Ecto neural progenitor cell (in vitro differentiated cells): ENCODE results near the gene TMEM145.

Experiments used
- DNase-seq: peaks from one replicate; pipeline ENCODE4 v3.0.0-alpha.2; 2018; ENCODE audit warnings: low spot score

Gene TMEM145

DNA sequence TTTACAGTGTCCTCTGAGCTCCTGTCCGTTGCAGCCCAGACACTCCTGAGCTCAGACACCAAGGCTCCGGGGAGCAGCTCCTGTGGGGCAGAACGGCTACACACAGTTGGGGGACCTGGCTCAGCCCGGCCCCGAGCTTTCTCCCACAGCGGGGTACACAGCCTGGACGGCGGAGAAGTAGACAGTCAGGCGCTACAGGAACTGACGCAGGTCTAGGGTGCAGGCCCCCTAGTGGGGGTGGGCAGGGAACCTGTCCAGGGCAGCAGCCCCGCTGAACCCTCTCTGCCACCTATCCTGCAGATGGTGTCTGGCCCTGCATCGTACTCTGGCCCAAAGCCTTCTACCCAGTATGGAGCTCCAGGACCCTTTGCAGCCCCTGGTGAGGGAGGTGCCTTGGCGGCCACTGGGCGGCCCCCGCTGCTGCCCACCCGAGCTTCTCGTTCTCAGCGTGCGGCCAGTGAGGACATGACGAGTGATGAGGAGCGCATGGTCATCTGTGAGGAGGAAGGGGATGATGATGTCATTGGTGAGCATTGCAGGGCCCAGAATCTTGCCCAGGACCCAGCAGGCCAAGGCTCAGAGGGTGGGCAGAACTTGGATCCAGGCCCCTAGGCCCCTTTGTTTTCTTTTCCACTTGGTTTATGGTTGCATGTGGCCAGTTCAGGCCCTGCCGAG is 24.1 kb upstream of the TMEM145 start:
- no peak for DNase-seq

GRCh38 chr19:42289556-42290041 is 23.5 kb upstream of the TMEM145 start:
- no peak for DNase-seq

DNA sequence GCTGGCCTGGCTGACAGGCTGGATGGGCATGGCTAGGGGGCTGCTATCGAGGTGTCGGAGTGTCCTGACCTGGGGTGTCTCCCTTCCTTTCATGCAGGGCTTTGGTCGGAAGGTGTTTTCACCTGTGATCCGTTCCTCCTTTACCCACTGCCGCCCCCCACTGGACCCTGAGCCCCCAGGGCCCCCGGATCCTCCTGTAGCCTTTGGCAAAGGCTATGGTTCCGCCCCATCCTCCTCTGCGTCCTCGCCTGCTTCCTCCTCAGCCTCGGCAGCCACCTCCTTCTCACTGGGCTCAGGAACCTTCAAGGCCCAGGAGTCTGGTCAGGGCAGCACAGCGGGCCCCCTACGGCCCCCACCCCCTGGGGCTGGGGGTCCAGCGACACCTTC is 23.0 kb upstream of the TMEM145 start:
- no peak for DNase-seq

DNA sequence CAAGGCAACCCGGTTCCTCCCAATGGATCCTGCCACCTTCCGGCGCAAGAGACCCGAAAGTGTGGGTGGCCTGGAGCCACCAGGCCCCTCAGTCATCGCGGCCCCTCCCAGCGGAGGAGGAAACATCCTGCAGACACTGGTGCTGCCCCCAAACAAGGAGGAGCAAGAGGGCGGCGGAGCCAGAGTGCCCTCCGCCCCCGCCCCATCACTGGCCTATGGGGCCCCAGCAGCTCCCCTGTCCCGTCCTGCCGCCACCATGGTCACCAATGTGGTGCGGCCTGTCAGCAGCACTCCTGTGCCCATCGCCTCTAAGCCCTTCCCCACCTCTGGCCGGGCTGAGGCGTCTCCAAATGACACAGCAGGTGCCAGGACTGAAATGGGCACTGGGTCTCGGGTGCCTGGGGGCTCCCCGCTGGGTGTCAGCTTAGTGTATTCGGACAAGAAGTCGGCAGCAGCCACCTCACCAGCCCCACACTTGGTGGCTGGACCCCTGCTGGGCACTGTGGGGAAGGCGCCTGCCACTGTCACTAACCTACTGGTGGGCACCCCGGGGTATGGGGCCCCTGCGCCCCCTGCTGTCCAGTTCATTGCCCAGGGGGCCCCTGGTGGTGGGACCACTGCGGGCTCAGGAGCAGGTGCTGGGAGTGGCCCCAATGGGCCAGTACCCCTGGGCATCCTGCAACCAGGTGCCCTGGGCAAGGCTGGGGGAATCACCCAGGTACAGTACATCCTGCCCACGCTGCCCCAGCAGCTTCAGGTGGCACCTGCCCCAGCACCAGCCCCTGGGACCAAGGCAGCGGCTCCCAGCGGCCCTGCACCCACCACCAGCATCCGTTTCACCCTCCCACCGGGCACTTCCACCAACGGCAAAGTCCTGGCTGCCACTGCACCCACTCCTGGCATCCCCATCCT is 22.3 kb upstream of the TMEM145 start:
- no peak for DNase-seq

- DNase-seq, result no peak
Measured at GRCh38 chr19:42291435-42291810, 21.7 kb upstream of the TMEM145 start.

DNA sequence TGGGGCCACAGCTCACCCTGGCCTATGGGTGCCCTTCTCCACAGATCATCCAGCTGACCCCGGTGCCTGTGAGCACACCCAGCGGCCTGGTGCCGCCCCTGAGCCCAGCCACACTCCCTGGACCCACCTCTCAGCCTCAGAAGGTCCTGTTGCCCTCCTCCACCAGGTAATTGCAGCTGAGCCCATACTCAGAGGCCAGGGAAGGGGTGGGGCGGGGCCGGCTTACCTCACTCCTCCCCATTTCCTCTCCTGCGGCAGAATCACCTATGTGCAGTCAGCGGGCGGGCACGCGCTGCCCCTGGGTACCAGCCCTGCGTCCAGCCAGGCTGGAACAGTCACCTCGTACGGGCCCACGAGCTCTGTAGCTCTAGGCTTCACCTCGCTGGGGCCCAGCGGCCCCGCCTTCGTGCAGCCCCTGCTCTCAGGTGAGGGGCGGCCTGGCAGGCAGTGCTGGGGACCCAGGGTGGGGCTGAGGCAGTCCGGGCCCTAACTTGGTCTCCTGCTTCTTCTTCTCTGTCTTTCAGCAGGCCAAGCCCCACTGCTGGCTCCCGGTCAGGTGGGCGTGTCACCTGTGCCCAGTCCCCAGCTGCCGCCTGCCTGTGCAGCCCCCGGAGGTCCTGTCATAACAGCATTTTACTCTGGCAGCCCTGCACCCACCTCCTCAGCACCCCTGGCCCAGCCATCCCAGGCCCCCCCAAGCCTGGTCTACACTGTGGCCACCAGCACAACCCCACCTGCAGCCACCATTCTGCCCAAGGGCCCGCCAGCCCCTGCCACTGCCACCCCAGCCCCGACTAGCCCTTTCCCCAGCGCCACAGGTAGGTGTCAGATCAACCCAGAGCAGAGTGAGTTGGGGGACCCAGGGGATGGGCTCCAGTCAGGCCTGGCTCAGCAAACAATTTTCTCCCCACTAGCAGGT is 20.8 kb upstream of the TMEM145 start:
- DNase-seq, result no peak

- DNase-seq, result no peak
Measured at GRCh38 chr19:42292963-42293362, 20.1 kb upstream of the TMEM145 start.

DNA sequence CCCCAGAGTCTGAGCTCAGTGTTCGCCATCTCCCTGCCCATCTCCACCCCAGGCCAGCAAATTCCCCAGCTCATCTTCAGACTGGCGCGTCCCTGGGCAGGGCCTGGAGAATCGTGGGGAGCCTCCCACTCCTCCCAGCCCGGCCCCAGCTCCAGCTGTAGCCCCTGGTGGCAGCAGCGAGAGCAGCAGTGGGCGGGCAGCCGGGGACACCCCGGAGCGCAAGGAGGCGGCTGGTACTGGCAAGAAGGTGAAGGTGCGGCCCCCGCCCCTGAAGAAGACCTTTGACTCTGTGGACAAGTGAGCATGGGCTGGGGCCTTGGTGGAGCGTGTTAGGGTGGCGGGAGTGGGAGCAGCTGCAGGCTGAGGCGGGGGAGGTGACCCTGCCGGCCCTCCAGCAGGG is 19.6 kb upstream of the TMEM145 start:
- no peak for DNase-seq

DNA sequence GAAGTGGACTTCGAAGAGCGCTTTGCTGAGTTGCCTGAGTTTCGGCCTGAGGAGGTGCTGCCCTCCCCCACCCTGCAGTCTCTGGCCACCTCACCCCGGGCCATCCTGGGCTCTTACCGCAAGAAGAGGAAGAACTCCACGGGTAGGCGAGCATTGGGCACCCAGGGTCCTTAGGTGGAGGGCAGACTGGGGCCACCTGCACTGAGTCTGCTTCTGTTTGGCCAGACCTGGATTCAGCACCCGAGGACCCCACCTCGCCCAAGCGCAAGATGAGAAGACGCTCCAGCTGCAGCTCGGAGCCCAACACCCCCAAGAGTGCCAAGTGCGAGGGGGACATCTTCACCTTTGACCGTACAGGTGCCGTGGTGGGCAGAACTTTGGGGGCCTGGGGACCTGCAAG is 19.2 kb upstream of the TMEM145 start:
- DNase-seq, result no peak

- DNase-seq, result no peak
Measured at GRCh38 chr19:42294471-42295137, 18.5 kb upstream of the TMEM145 start.

DNA sequence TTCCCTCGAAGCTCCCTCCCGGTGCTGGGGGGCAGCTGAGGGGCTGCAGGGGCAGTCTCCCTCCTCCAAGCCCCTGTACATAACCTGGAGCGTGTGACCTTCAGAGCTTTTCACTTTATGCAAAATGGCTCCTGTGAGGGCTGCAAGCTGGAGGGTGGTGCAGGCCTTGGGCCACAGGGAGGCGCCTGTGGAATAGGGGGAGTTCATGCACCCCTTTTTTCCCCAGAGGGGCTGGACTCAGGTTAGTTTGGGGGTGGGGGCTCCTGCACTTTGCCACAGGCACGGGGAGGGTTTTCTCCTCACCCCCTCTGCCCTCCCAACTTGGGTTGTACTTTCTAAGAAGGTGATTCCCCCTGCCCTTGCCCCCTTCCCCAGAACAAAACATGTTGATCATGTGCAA is 17.8 kb upstream of the TMEM145 start:
- DNase-seq, result no peak

- DNase-seq, result peak; percentile 86
Measured at GRCh38 chr19:42295831-42296525, 17.1 kb upstream of the TMEM145 start.

GRCh38 chr19:42297039-42297438 is 16.1 kb upstream of the TMEM145 start:
- DNase-seq, result no peak

DNA sequence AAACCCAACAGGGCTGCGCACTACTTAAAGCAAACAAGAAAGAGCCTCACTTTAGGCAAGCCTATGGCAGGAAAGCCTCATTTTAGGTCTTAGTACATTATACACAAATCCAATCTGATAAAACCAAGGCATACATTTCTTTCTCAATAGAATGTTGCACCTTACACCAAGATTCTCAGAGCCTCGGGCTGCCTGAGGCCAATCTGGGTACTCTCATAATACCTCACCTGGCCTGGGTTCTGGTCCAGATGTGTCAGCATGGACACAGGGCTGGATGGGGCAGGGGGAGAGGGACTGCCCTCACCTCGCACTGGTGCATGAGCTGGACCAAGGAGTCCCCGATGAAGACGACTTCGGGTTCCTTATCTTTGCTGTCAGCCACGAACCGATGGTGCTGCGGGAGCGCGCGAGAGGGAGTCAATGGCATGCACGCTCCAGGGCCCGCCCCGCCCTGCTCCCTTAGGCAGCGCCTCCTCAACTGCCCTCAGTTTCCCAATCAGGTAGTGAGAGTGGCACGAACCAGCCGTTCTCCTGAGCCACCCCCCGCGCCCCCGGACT is 11.4 kb upstream of the TMEM145 start, which contains the start of gene PRR19:
TSS of gene PRR19 (plus strand) at position 487 of the 558 bp plus-strand sequence. CDS start 7,453 bp downstream, outside the sequence.
- no peak for DNase-seq

DNA sequence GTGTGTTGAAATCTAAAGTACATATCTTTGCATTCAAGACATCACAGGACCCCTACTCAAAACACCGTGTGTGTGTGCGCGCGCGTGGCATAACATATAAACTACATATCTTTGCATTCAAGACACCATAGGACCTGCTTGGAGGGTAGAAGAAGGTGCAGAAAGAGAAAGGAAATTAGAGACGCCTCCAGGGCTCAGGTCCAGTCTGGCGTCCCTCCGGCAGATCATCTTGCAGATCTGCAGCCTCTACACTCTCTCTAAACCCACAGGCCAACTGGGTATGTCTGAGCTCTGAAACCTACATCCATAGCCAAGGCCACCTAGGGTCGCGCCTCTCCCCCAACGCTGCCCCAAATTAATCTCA is 10.0 kb upstream of the TMEM145 start:
- DNase-seq, result no peak

- no peak for DNase-seq
Measured at GRCh38 chr19:42303876-42304275, 9.2 kb upstream of the TMEM145 start.

DNA sequence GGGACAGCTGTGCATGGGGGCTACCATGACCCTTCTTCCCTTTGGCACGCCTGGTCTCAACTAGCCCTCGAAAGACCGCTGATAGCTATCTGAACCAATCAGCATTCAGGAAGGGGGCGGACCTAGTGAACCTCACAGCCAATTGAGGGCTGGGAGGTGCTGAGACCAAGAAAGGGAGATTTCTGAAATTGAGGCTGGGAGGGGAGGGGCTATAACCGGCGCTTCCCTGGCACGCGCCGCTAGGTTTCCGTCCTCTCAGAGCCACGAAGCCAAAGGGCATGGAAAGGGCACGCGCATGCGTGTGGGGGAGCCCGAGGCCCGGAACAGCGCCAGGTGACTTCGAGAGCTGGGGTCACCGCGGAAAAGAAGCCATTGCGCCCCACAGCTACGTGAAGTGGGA is 6.5 kb upstream of the TMEM145 start:
- DNase-seq, result peak; percentile 42

DNA sequence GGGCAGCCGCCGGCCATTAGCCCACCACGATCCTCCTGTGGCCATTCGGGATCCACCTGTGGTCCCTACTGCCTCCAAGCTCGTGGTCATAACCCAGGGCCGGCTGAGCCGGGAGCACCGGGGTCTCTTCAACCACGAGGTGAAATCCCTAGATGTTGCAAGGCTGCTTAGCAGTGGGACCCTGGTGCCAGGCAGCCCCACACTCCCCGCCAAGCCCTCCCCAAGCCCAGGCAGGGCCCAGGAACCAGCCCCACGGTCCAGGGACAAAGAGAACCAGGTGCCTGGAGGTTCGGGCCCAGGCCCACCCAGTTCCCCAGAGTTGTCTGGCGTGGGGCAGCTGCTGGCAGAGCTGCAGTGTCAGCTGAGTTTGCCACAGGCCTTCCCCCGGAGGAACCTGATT is 3.4 kb upstream of the TMEM145 start:
- DNase-seq, result peak; percentile 39

DNA sequence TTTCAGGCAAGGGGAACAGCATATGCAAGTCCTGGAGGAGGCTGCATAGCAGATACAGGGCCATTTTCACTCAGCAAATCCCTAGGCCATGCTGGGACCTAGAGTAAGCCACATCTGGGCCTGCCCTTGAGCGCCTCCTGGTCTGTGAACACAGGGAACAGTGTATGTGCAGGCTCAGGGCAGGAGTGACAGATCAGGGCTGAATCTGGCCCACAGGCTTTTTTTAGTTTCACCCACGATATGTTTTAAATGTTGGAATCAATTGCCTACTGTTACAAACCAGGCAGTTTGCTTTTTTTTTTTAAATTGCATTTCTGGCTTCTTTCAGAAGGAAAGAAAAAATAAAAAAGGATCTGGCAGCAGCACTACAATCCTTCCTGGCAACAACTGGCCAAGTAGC is 1.5 kb upstream of the TMEM145 start:
- peak; percentile 41 for DNase-seq

GRCh38 chr19:42312370-42312769 is 739 bp upstream of the TMEM145 start:
- DNase-seq, result peak; percentile 35
